Breast epithelium (tissue), 3 donors: ENCODE data around the gene DDR1.

Experiments used
- POLR2AphosphoS5 ChIP-seq, 3 donors: sonication (generic); formaldehyde crosslinking; IDR thresholded peaks; one replicate each; pipeline ENCODE4 v1.6.1; 2017; ENCODE audit warnings: antibody characterized with exemption in 3 of 3
- TF ChIP-seq, protein P1 (sequence below), 3 donors: fragments of 450-650 bp; IDR thresholded peaks; one replicate each; pipeline ENCODE4 v1.5.1; 2016 to 2017; ENCODE audit warnings: antibody characterized with exemption in 3 of 3, mild to moderate bottlenecking in 3 of 3, moderate library complexity in 3 of 3

DNA sequence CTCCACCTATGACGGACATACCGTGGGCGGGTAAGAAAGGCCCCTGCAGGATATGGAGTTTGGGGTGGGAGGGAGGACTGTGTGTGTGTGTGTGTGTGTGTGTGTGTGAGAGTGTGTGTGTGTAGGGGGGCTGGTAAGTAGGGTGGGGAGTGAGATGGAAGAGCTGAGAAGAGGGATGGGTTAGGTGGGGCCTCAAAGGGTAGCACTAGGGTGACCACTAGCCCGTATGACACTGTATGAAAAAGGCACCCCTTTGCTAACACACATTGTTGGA, 7.1 kb downstream of the DDR1 start:
- TF ChIP-seq, protein P1, sequence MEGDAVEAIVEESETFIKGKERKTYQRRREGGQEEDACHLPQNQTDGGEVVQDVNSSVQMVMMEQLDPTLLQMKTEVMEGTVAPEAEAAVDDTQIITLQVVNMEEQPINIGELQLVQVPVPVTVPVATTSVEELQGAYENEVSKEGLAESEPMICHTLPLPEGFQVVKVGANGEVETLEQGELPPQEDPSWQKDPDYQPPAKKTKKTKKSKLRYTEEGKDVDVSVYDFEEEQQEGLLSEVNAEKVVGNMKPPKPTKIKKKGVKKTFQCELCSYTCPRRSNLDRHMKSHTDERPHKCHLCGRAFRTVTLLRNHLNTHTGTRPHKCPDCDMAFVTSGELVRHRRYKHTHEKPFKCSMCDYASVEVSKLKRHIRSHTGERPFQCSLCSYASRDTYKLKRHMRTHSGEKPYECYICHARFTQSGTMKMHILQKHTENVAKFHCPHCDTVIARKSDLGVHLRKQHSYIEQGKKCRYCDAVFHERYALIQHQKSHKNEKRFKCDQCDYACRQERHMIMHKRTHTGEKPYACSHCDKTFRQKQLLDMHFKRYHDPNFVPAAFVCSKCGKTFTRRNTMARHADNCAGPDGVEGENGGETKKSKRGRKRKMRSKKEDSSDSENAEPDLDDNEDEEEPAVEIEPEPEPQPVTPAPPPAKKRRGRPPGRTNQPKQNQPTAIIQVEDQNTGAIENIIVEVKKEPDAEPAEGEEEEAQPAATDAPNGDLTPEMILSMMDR (IDR thresholded peaks at IDR 0.05): no peak
- TF ChIP-seq POLR2AphosphoS5 (IDR thresholded peaks at IDR 0.05): no peak
